Mesenchymal stem cell (in vitro differentiated cells and primary cell): Measurements from ENCODE around the gene CHRM5.
"Not testable (repeated sequence)": the region's sequence is repeated elsewhere in the genome, so short reads cannot be mapped to it uniquely, and the experiment has no call there.

Source experiments
- DNase-seq: peaks from one replicate; pipeline ENCODE4 v3.0.0-alpha.2; 2013
- H2AFZ ChIP-seq: one replicate; pipeline ENCODE4 v1.6.1; 2013; ENCODE audit warnings: low read depth, mild to moderate bottlenecking, control low read depth, inconsistent platforms, low read length, moderate library complexity
- H2AK5ac ChIP-seq: 2 replicates; pipeline ENCODE4 v1.6.1; 2013; ENCODE audit warnings: low read length, moderate library complexity, mild to moderate bottlenecking, inconsistent platforms; ENCODE audit not compliant: severe bottlenecking
- H2BK120ac ChIP-seq: one replicate; pipeline ENCODE4 v1.6.1; 2013; ENCODE audit warnings: low read depth, mild to moderate bottlenecking, inconsistent platforms, low read length, moderate library complexity
- H2BK12ac ChIP-seq, 2 experiments: one replicate each; pipeline ENCODE4 v1.6.1; 2013; ENCODE audit warnings: inconsistent platforms in 2 of 2, low read length in 2 of 2, mild to moderate bottlenecking in 2 of 2, moderate library complexity in 2 of 2, control low read depth in 1 of 2
- H2BK15ac ChIP-seq: one replicate; pipeline ENCODE4 v1.6.1; 2013; ENCODE audit warnings: mild to moderate bottlenecking, low read depth, inconsistent platforms; ENCODE audit not compliant: poor library complexity, severe bottlenecking
- H2BK5ac ChIP-seq: 2 replicates; pipeline ENCODE4 v1.6.1; 2013; ENCODE audit warnings: low read depth, mild to moderate bottlenecking, low read length, control low read depth, inconsistent platforms; ENCODE audit not compliant: poor library complexity, severe bottlenecking
- H3K14ac ChIP-seq, 2 experiments: one replicate each; pipeline ENCODE4 v1.6.1; 2013; ENCODE audit warnings: inconsistent platforms in 2 of 2, low read length in 2 of 2, control low read depth in 1 of 2, mild to moderate bottlenecking in 1 of 2, moderate library complexity in 1 of 2
- H3K18ac ChIP-seq, 2 experiments: one replicate each; pipeline ENCODE4 v1.6.1; 2013; ENCODE audit warnings: inconsistent platforms in 2 of 2, low read length in 2 of 2, control low read depth in 1 of 2, low read depth in 1 of 2, mild to moderate bottlenecking in 1 of 2
- H3K23ac ChIP-seq, 2 experiments: one replicate each; pipeline ENCODE4 v1.6.1; 2013; ENCODE audit warnings: inconsistent platforms in 2 of 2, low read length in 2 of 2, mild to moderate bottlenecking in 2 of 2, moderate library complexity in 2 of 2, control low read depth in 1 of 2
- H3K27ac ChIP-seq: 2 replicates; pipeline ENCODE4 v1.5.1; 2013; ENCODE audit warnings: mild to moderate bottlenecking, moderate library complexity, low read length, control low read depth, inconsistent platforms; ENCODE audit not compliant: poor library complexity, severe bottlenecking
- H3K27me3 ChIP-seq, 2 experiments: 2 replicates each; pipeline versions ENCODE4 v1.6.1 to v1.7.0; 2013; ENCODE audit warnings: low read length in 2 of 2, mild to moderate bottlenecking in 2 of 2, moderate library complexity in 2 of 2, control low read depth in 1 of 2, inconsistent platforms in 1 of 2; ENCODE audit not compliant: control insufficient read depth in 1 of 2, insufficient read depth in 1 of 2
- H3K36me3 ChIP-seq, 2 experiments: 2 replicates each; pipeline versions ENCODE4 v1.6.1 to v1.7.0; 2013; ENCODE audit warnings: low read length in 2 of 2, control low read depth in 1 of 2, inconsistent platforms in 1 of 2, low read depth in 1 of 2, mild to moderate bottlenecking in 1 of 2; ENCODE audit not compliant: insufficient read depth in 2 of 2, control insufficient read depth in 1 of 2
- H3K4ac ChIP-seq, 2 experiments: one replicate each; pipeline ENCODE4 v1.6.1; 2013; ENCODE audit warnings: inconsistent platforms in 2 of 2, low read length in 2 of 2, mild to moderate bottlenecking in 2 of 2, moderate library complexity in 2 of 2, control low read depth in 1 of 2, low read depth in 1 of 2
- H3K4me1 ChIP-seq: 2 replicates; pipeline ENCODE4 v1.6.1; 2013; ENCODE audit warnings: low read depth, low read length, control low read depth; ENCODE audit not compliant: control insufficient read depth, insufficient read depth
- H3K4me2 ChIP-seq: 2 replicates; pipeline ENCODE4 v1.6.1; 2013; ENCODE audit warnings: low read length, mild to moderate bottlenecking, inconsistent platforms; ENCODE audit not compliant: poor library complexity, severe bottlenecking
- H3K4me3 ChIP-seq, 2 experiments: 2 replicates each; pipeline versions ENCODE4 v1.5.1 to v1.7.0; 2013; ENCODE audit warnings: low read length in 2 of 2, mild to moderate bottlenecking in 2 of 2, control low read depth in 1 of 2, low read depth in 1 of 2; ENCODE audit not compliant: insufficient read depth in 1 of 2
- H3K79me1 ChIP-seq: replicated peaks from 2 replicates; pipeline ENCODE4 v1.6.1; 2013; ENCODE audit warnings: mild to moderate bottlenecking, control low read depth, low read length, inconsistent platforms; ENCODE audit not compliant: poor library complexity, severe bottlenecking
- H3K9ac ChIP-seq: 2 replicates; pipeline ENCODE4 v1.7.0; 2013; ENCODE audit warnings: mild to moderate bottlenecking, low read length, moderate library complexity
- H3K9me3 ChIP-seq: 2 replicates; pipeline ENCODE4 v1.7.0; 2013; ENCODE audit warnings: mild to moderate bottlenecking, low read length; ENCODE audit not compliant: control insufficient read depth
- H4K8ac ChIP-seq: one replicate; pipeline ENCODE4 v1.6.1; 2013; ENCODE audit warnings: inconsistent platforms, mild to moderate bottlenecking, low read length, moderate library complexity
- H4K91ac ChIP-seq: one replicate; pipeline ENCODE4 v1.6.1; 2013; ENCODE audit warnings: mild to moderate bottlenecking, low read length, inconsistent platforms
- WGBS: methylation state at CpG from one replicate; pipeline ENCODE4 v1.1.7; 2013; ENCODE audit warnings: mixed read lengths; 5-methylcytosine and 5-hydroxymethylcytosine counted together

Gene CHRM5

GRCh38 chr15:34050385-34050784, 82.1 kb downstream of the CHRM5 start:
- H2AFZ ChIP-seq, H3K27ac ChIP-seq, H3K14ac ChIP-seq, H2AK5ac ChIP-seq, H4K91ac ChIP-seq, H3K27me3 ChIP-seq, H2BK5ac ChIP-seq, H3K4me2 ChIP-seq, H2BK12ac ChIP-seq, H3K4ac ChIP-seq, H3K9ac ChIP-seq, H3K36me3 ChIP-seq, H3K18ac ChIP-seq, H3K23ac ChIP-seq, H2BK120ac ChIP-seq, H3K4me3 ChIP-seq, H2BK15ac ChIP-seq, DNase-seq, H3K79me1 ChIP-seq, H4K8ac ChIP-seq: not testable (repeated sequence)
- Histone ChIP-seq H3K9me3 (peaks cover 21% of the 10 kb centered on the region), H3K4me1 (peaks cover 18% of the 10 kb centered on the region)
- 100% methylated on average over 1 of the region's 1 CpG for WGBS

DNA sequence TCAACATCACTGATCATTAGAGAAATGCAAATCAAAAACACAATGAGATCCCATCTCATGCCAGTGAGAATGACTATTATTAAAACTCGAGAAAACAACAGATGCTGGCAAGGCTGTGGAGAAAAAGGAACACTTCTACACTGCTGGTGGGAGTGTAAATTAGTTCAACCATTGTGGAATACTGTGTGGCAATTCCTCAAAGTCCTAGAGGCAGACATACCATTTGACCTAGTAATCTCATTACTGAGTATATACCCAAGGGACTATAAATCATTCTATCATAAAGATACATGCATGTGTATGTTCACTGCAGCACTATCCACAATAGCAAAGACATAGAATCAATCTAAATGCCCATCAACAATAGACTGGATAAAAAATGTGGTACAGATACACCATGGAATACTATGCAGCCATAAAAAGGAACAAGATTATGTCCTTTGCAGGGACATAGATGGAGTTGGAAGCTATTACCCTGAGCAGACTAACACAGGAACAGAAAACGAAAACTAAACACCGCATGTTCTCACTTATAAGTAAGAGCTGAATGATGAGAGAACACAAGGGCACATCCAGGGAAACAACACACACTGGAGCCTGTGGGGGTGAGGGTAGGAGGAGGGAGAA, 85.9 kb downstream of the CHRM5 start:
- no peak overlapping the region for H2AK5ac ChIP-seq
- H3K9ac ChIP-seq: no peak overlapping the region
- WGBS: 100% methylated on average over 3 of the region's 3 CpGs
- H3K23ac ChIP-seq: no peak overlapping the region
- no peak overlapping the region for H3K4me3 ChIP-seq
- H3K4me2 ChIP-seq: no peak overlapping the region
- H3K79me1 ChIP-seq: no peaks in the 10 kb centered on the region
- no peaks in the 10 kb centered on the region for H3K27me3 ChIP-seq
- H3K14ac ChIP-seq: no peak overlapping the region
- H3K36me3 ChIP-seq: no peaks in the 10 kb centered on the region
- H2AFZ ChIP-seq: no peak overlapping the region
- no peak overlapping the region for H2BK12ac ChIP-seq
- no peak overlapping the region for H2BK15ac ChIP-seq
- no peak overlapping the region for H2BK5ac ChIP-seq
- no peak for DNase-seq
- H3K18ac ChIP-seq: no peak overlapping the region
- no peak overlapping the region for H3K4ac ChIP-seq
- peaks cover 5% of the 10 kb centered on the region for H3K4me1 ChIP-seq
- no peak overlapping the region for H4K8ac ChIP-seq
- H3K9me3 ChIP-seq: peaks cover 21% of the 10 kb centered on the region
- no peak overlapping the region for H3K27ac ChIP-seq
- H4K91ac ChIP-seq: no peak overlapping the region
- H2BK120ac ChIP-seq: no peak overlapping the region

- Histone ChIP-seq H4K8ac (no peak overlapping the region), H3K18ac (no peak overlapping the region), H3K9ac (peak overlapping the region; percentile 82), H2BK120ac (no peak overlapping the region), H3K4me2 (no peak overlapping the region), H2BK15ac (no peak overlapping the region), H2BK12ac (no peak overlapping the region), H3K27me3 (no peaks in the 10 kb centered on the region), H2AFZ (no peak overlapping the region), H3K23ac (no peak overlapping the region), H2BK5ac (peak overlapping the region; percentile 83), H3K36me3 (no peaks in the 10 kb centered on the region), H3K4ac (no peak overlapping the region), H3K14ac (no peak overlapping the region), H3K27ac (peak overlapping the region; percentile 96), H3K79me1 (no peaks in the 10 kb centered on the region), H3K9me3 (peaks cover 12% of the 10 kb centered on the region), H4K91ac (no peak overlapping the region), H3K4me1 (peaks cover 5% of the 10 kb centered on the region), H2AK5ac (no peak overlapping the region), H3K4me3 (no peak overlapping the region)
- 27% methylated on average over 1 of the region's 3 CpGs for WGBS
- peak; percentile 50 for DNase-seq
These were observed 87.7 kb downstream of the CHRM5 start for GRCh38 chr15:34055868-34056595.

DNA sequence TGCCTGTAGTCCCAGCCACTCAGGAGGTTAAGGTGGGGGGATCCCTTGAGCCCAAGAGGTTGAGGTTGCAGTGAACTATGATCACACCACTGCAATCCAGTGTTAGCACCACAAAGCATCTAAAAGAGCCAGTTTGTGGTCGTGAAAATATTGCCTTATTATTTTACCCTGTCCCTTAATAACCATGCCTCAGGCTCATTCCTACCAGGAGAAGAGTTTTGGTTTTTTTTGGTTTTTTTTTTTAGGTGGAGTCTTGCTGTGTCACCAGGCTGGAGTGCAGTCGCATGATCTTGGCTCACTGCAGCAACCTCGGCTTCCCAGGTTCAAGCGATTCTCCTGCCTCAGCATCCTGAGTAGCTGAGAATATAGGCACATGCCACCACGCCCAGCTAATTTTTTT, 88.6 kb downstream of the CHRM5 start:
- no peak overlapping the region for H3K4me3 ChIP-seq
- no peak for DNase-seq
- no peak overlapping the region for H3K23ac ChIP-seq
- peaks cover 5% of the 10 kb centered on the region for H3K4me1 ChIP-seq
- 100% methylated on average over 4 of the region's 5 CpGs for WGBS
- peak overlapping the region; percentile 82 for H3K9ac ChIP-seq
- H2BK12ac ChIP-seq: no peak overlapping the region
- no peak overlapping the region for H2BK120ac ChIP-seq
- no peak overlapping the region for H4K8ac ChIP-seq
- H3K4ac ChIP-seq: no peak overlapping the region
- H3K79me1 ChIP-seq: no peaks in the 10 kb centered on the region
- peak overlapping the region; percentile 68 for H2AK5ac ChIP-seq
- H3K14ac ChIP-seq: no peak overlapping the region
- H3K4me2 ChIP-seq: no peak overlapping the region
- H3K27ac ChIP-seq: peak overlapping the region; percentile 96
- no peak overlapping the region for H2AFZ ChIP-seq
- no peaks in the 10 kb centered on the region for H3K36me3 ChIP-seq
- peaks cover 4% of the 10 kb centered on the region for H3K9me3 ChIP-seq
- H4K91ac ChIP-seq: no peak overlapping the region
- no peak overlapping the region for H2BK5ac ChIP-seq
- H3K18ac ChIP-seq: no peak overlapping the region
- H3K27me3 ChIP-seq: no peaks in the 10 kb centered on the region
- no peak overlapping the region for H2BK15ac ChIP-seq
